MCF 10A (cell line): ENCODE results near the gene GOLGA8S. TPM values are rescaled to one million over a fixed set of nuclear protein-coding genes. Genes with fewer than 3 reads are reported as not detected.
"Not testable (repeated sequence)": the region's sequence is repeated elsewhere in the genome, so short reads cannot be mapped to it uniquely, and the experiment has no call there.

Experiments
- BruUV-seq: library from RNA; stranded (reverse); fragments of 400-500 nt; replicated peaks from 2 replicates; lab custom pipeline; 2021; lab: Mats Ljungman, UMichigan
- CTCF ChIA-PET: fragments of 300-600 bp; sonication (Branson Sonifier 250); formaldehyde crosslinking; extraction: SDS; loops from one replicate; lab custom pipeline; 2021; ENCODE audit warnings: antibody characterized with exemption, inconsistent platforms; lab: Yijun Ruan, JAX
- POLR2A ChIA-PET: fragments of 300-600, 350-650 bp; sonication (Branson Sonifier 250); formaldehyde crosslinking; extraction: SDS; loops from one replicate; lab custom pipeline; 2020; ENCODE audit warnings: antibody characterized with exemption, inconsistent platforms; lab: Yijun Ruan, JAX
- DNase-seq: peaks from one replicate; pipeline ENCODE4 v3.0.0-alpha.2; 2018; ENCODE audit not compliant: unreplicated experiment
- H3K27ac Mint-ChIP-seq: one replicate; pipeline ENCODE4 v1.8.0; 2022; ENCODE audit warnings: mild to moderate bottlenecking, low read depth, mixed read lengths; ENCODE audit not compliant: unreplicated experiment
- H3K27me3 Mint-ChIP-seq: one replicate; pipeline ENCODE4 v1.8.0; 2022; ENCODE audit warnings: mixed read lengths; ENCODE audit not compliant: insufficient read depth, unreplicated experiment
- H3K36me3 Mint-ChIP-seq: one replicate; pipeline ENCODE4 v1.8.0; 2022; ENCODE audit warnings: mild to moderate bottlenecking, moderate library complexity, mixed read lengths; ENCODE audit not compliant: insufficient read depth, unreplicated experiment
- H3K4me1 Mint-ChIP-seq: one replicate; pipeline ENCODE4 v1.8.0; 2022; ENCODE audit warnings: mixed read lengths; ENCODE audit not compliant: insufficient read depth, unreplicated experiment
- H3K4me3 Mint-ChIP-seq: one replicate; pipeline ENCODE4 v1.8.0; 2022; ENCODE audit warnings: mild to moderate bottlenecking, moderate library complexity, mixed read lengths; ENCODE audit not compliant: unreplicated experiment
- H3K9me3 Mint-ChIP-seq: one replicate; pipeline ENCODE4 v1.8.0; 2022; ENCODE audit warnings: mixed read lengths; ENCODE audit not compliant: unreplicated experiment
- CTCF ChIP-seq: fragments of 200-600 bp; IDR thresholded peaks from one replicate; pipeline ENCODE4 v1.8.0; 2022; ENCODE audit warnings: antibody characterized with exemption, mild to moderate bottlenecking; ENCODE audit not compliant: unreplicated experiment
- intact Hi-C: fragments of 100-400 bp; cut with micrococcal nuclease; formaldehyde crosslinking; loops from 2 replicates; pipeline ENCODE4 v1.14.1; 2022
- total RNA-seq: library from RNA; stranded (reverse); gene quantifications from 2 replicates; pipeline ENCODE4 v1.2.3, GENCODE V29; 2022

GOLGA8S gene
- total RNA-seq, 1 experiment from 2014 or later = 0.16 TPM

- Mint-ChIP-seq H3K4me1 (no peaks in the 10 kb centered on the region), H3K27me3 (no peaks in the 10 kb centered on the region), H3K9me3 (no peaks in the 10 kb centered on the region), H3K36me3 (no peaks in the 10 kb centered on the region), H3K27ac (no peak overlapping the region), H3K4me3 (no peak overlapping the region)
- TF ChIP-seq CTCF = no peak
- intact Hi-C loops = no loop called here
- ChIA-PET CTCF (interaction anchor here (0.6 kb wide), 1 partner anchor 1932 kb away, joined by 3 read pairs; no protein-coding TSS in a partner anchor), POLR2A (no interaction called here)
- no TSS peak for BruUV-seq
- DNase-seq = no peak
Measured at GRCh38 chr15:23411841-23412240, 57.3 kb downstream of the GOLGA8S start.

GRCh38 chr15:23412881-23413600 lies 58.5 kb downstream of the GOLGA8S start:
- H3K27ac Mint-ChIP-seq, H3K36me3 Mint-ChIP-seq, H3K27me3 Mint-ChIP-seq, H3K4me1 Mint-ChIP-seq, POLR2A ChIA-PET, H3K4me3 Mint-ChIP-seq, H3K9me3 Mint-ChIP-seq, CTCF ChIA-PET, intact Hi-C loops, DNase-seq, BruUV-seq: not testable (repeated sequence)

Other genes with a start within 250 kb of the GOLGA8S start
- gene GOLGA6L1, start 217.9 kb upstream of the GOLGA8S start, total RNA-seq = not detected in 2 replicates
- gene GOLGA6L26, start 20.6 kb upstream of the GOLGA8S start, total RNA-seq = not detected in 2 replicates
- gene GOLGA6L2, start 92.5 kb downstream of the GOLGA8S start, total RNA-seq = not detected in 2 replicates
- gene MKRN3, start 210.9 kb downstream of the GOLGA8S start, total RNA-seq = not detected in 2 replicates